GM18519 (cell line): Measurements from ENCODE around the gene CAV1.
"Not testable (repeated sequence)": the region's sequence is repeated elsewhere in the genome, so short reads cannot be mapped to it uniquely, and the experiment has no call there.

Experiments
- ATAC-seq: cut with Tn5 transposase; IDR thresholded peaks from one replicate; pipeline ENCODE4 v1.9.1; 2021; ENCODE audit warnings: mild to moderate bottlenecking, moderate library complexity; ENCODE audit not compliant: unreplicated experiment, low FRiP score

CAV1 gene

GRCh38 chr7:116576350-116577319 lies 51.8 kb downstream of the CAV1 start:
- peak; percentile 19 for ATAC-seq

- ATAC-seq, result peak; percentile 78
Measured at GRCh38 chr7:116577320-116577871, 52.6 kb downstream of the CAV1 start.

- no peak for ATAC-seq
Measured at GRCh38 chr7:116578526-116578925, 53.7 kb downstream of the CAV1 start.

- ATAC-seq, result no peak
Measured at GRCh38 chr7:116579322-116579721, 54.5 kb downstream of the CAV1 start.

- ATAC-seq, result no peak
Measured at GRCh38 chr7:116579835-116580234, 55.0 kb downstream of the CAV1 start.

GRCh38 chr7:116582164-116582732 lies 57.4 kb downstream of the CAV1 start:
- ATAC-seq, result no peak

GRCh38 chr7:116582806-116583444 lies 58.1 kb downstream of the CAV1 start:
- ATAC-seq, result no peak

- peak; percentile 96 for ATAC-seq
Measured at GRCh38 chr7:116583653-116584052, 58.8 kb downstream of the CAV1 start.

- ATAC-seq, result no peak
Measured at GRCh38 chr7:116584721-116585120, 59.9 kb downstream of the CAV1 start.

- ATAC-seq, result no peak
Measured at GRCh38 chr7:116585392-116585791, 60.6 kb downstream of the CAV1 start.

- ATAC-seq, result no peak
Measured at GRCh38 chr7:116585967-116586366, 61.1 kb downstream of the CAV1 start.

GRCh38 chr7:116587200-116587599 lies 62.4 kb downstream of the CAV1 start:
- not testable (repeated sequence) for ATAC-seq

- ATAC-seq, result no peak
Measured at GRCh38 chr7:116588225-116588624, 63.4 kb downstream of the CAV1 start.

- ATAC-seq, result peak; percentile 38
Measured at GRCh38 chr7:116588641-116589594, 64.1 kb downstream of the CAV1 start.

- ATAC-seq, result no peak
Measured at GRCh38 chr7:116591202-116592040, 66.6 kb downstream of the CAV1 start.

- ATAC-seq, result no peak
Measured at GRCh38 chr7:116592041-116592355, 67.2 kb downstream of the CAV1 start.

- no peak for ATAC-seq
Measured at GRCh38 chr7:116592445-116592844, 67.6 kb downstream of the CAV1 start.

GRCh38 chr7:116593359-116594075 lies 68.7 kb downstream of the CAV1 start:
- ATAC-seq, result no peak

- ATAC-seq, result no peak
Measured at GRCh38 chr7:116595063-116595462, 70.2 kb downstream of the CAV1 start.
